Small intestine (tissue), 7 donors: ENCODE results near the gene NKIRAS1. TPM values are rescaled to one million over a fixed set of nuclear protein-coding genes. Genes with fewer than 3 reads are reported as not detected.
"Not testable (repeated sequence)": the region's sequence is repeated elsewhere in the genome, so short reads cannot be mapped to it uniquely, and the experiment has no call there.

Experiments
- DNase-seq, 2 donors: peaks; one replicate each; pipeline versions ENCODE4 v3.0.0 to v3.0.0-alpha.2; 2013
- FAIRE-seq: peaks from 2 replicates; lab custom pipeline; 2012; peaks lifted over from hg19 to GRCh38; lab: Jason Lieb, UNC
- H3K27ac ChIP-seq, 3 donors: one replicate each; pipeline ENCODE4 v1.5.1; 2013; ENCODE audit warnings: low read length in 2 of 3, mild to moderate bottlenecking in 2 of 3, control low read depth in 1 of 3, inconsistent platforms in 1 of 3, low read depth in 1 of 3, moderate library complexity in 1 of 3
- H3K27me3 ChIP-seq, 3 donors: one replicate each; pipeline ENCODE4 v1.6.1; 2013; ENCODE audit warnings: low read length in 3 of 3, inconsistent platforms in 1 of 3; ENCODE audit not compliant: control insufficient read depth in 3 of 3, insufficient read depth in 3 of 3
- H3K36me3 ChIP-seq, 3 donors: one replicate each; pipeline ENCODE4 v1.6.1; 2013; ENCODE audit warnings: low read length in 3 of 3, inconsistent platforms in 1 of 3, low read depth in 1 of 3, mild to moderate bottlenecking in 1 of 3, moderate library complexity in 1 of 3; ENCODE audit not compliant: control insufficient read depth in 3 of 3, insufficient read depth in 2 of 3
- H3K4me1 ChIP-seq, 3 donors: one replicate each; pipeline ENCODE4 v1.6.1; 2013; ENCODE audit warnings: low read length in 2 of 3, inconsistent platforms in 1 of 3, low read depth in 1 of 3, mild to moderate bottlenecking in 1 of 3, moderate library complexity in 1 of 3; ENCODE audit not compliant: control insufficient read depth in 3 of 3, insufficient read depth in 2 of 3
- H3K4me3 ChIP-seq, 3 donors: one replicate each; pipeline ENCODE4 v1.5.1; 2013; ENCODE audit warnings: low read length in 3 of 3, control low read depth in 1 of 3, inconsistent platforms in 1 of 3, low read depth in 1 of 3, mild to moderate bottlenecking in 1 of 3, moderate library complexity in 1 of 3
- H3K9me3 ChIP-seq, 2 donors: one replicate each; pipeline ENCODE4 v1.6.1; 2013; ENCODE audit warnings: low read depth in 1 of 2, low read length in 1 of 2; ENCODE audit not compliant: control insufficient read depth in 2 of 2, insufficient read depth in 1 of 2
- whole genome bisulfite sequencing, 3 donors: extraction: QIAGEN DNeasy Blood & Tissue Kit; methylation state at CpG; one replicate each; pipeline ENCODE4 v1.1.7; 2013; 5-methylcytosine and 5-hydroxymethylcytosine counted together
- polyA plus RNA-seq, 4 donors: library from polyadenylated mRNA; stranded (reverse) in 3 of 4; unstranded in 1 of 4; fragments of 200-250 nt in 3 of 4; fragments of 120-200 nt in 1 of 4; gene quantifications; one replicate each; pipeline versions ENCODE4 v1.2.1 to v1.2.3, GENCODE V29; 2013
- donor health status: healthy with polysubstance abuse.
- donor health status: control.
- donor health status: control.
- donor health status: Bipolar disorder and iron deficiency.
- donor health status: healthy.

NKIRAS1 gene
- polyA plus RNA-seq, 4 donors, result 4.0 to 6.6 (median 4.6) TPM

DNA sequence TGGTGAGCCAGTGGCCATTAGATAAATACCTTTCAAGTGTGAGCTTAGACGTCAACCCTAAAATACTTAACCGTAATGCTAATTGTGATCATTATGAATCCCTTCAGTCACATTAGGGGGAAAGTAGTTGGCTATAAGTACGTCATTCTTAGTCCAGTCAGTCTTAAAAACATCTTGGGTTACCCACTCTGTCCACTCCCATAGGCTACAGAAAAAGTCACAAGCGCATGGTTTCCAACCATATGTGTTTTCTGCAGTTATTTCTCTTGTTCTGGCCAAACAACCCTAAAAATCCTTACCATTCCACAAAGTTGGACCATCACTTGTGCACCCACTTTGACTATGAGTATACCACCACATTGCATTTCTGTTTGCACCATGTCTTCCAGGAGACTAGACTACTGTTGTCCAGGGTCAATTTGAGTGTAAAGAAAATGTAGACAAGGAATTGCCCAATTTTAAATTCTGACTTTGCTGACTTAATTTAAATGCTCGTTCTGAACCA, 3.4 kb upstream of the NKIRAS1 start:
- Histone ChIP-seq H3K4me1 (peaks cover 0 to 14% (median 2%) of the 10 kb centered on the region in 3 donors), H3K27me3 (no peaks in the 10 kb centered on the region), H3K9me3 (no peaks in the 10 kb centered on the region), H3K36me3 (peaks cover 2 to 22% (median 15%) of the 10 kb centered on the region in 3 donors), H3K4me3 (no peak overlapping the region), H3K27ac (no peak overlapping the region)
- DNase-seq (no peak), FAIRE-seq (no peak)
- 81 to 84% (median 83%) methylated on average over 5 of the region's 5 CpGs for WGBS, 3 donors

GRCh38 chr3:23919628-23920027, 2.8 kb upstream of the NKIRAS1 start:
- WGBS, 3 donors, result 70 to 75% (median 71%) methylated on average over 2 of the region's 2 CpGs
- H3K4me3 ChIP-seq, result no peak overlapping the region
- no peak for DNase-seq
- no peaks in the 10 kb centered on the region for H3K9me3 ChIP-seq
- peaks cover 2 to 22% (median 15%) of the 10 kb centered on the region in 3 donors for H3K36me3 ChIP-seq
- H3K27ac ChIP-seq, result no peak overlapping the region
- H3K27me3 ChIP-seq, result no peaks in the 10 kb centered on the region
- no peak for FAIRE-seq
- H3K4me1 ChIP-seq, result peaks cover 0 to 16% (median 5%) of the 10 kb centered on the region in 3 donors

- not testable (repeated sequence) for H3K9me3 ChIP-seq, FAIRE-seq, DNase-seq, H3K27me3 ChIP-seq
- Histone ChIP-seq H3K27ac (peak overlapping the region in 1 of 3 donors; percentile 92), H3K4me1 (peaks cover 0 to 19% (median 5%) of the 10 kb centered on the region in 3 donors), H3K4me3 (peak overlapping the region; percentile 66 to 98 (median 83)), H3K36me3 (peaks cover 2 to 22% (median 15%) of the 10 kb centered on the region in 3 donors)
- WGBS, 3 donors, result 4 to 22% (median 8%) methylated on average over 12 of the region's 12 CpGs
These were observed 1.5 kb upstream of the NKIRAS1 start for GRCh38 chr3:23918331-23918730.

GRCh38 chr3:23917679-23918303, 1.0 kb upstream of the NKIRAS1 start:
- peak overlapping the region; percentile 66 to 98 (median 83) for H3K4me3 ChIP-seq
- peak; percentile 26 to 61 for DNase-seq
- not testable (repeated sequence) for FAIRE-seq, H3K9me3 ChIP-seq, H3K27me3 ChIP-seq
- H3K4me1 ChIP-seq, result peaks cover 0 to 19% (median 5%) of the 10 kb centered on the region in 3 donors
- peaks cover 2 to 21% (median 15%) of the 10 kb centered on the region in 3 donors for H3K36me3 ChIP-seq
- H3K27ac ChIP-seq, result peak overlapping the region; percentile 92 to 98 (median 92)
- 0% methylated on average over 19 to 21 of the region's 21 CpGs for WGBS, 3 donors

GRCh38 chr3:23916152-23916885, 471 bp downstream of the NKIRAS1 start:
- FAIRE-seq, result no peak
- H3K9me3 ChIP-seq, result no peaks in the 10 kb centered on the region
- peaks cover 2 to 15% (median 10%) of the 10 kb centered on the region in 3 donors for H3K36me3 ChIP-seq
- no peaks in the 10 kb centered on the region for H3K27me3 ChIP-seq
- no peak for DNase-seq
- peaks cover 0 to 19% (median 5%) of the 10 kb centered on the region in 3 donors for H3K4me1 ChIP-seq
- WGBS, 3 donors, result 2 to 4% (median 2%) methylated on average over 44 to 48 of the region's 48 CpGs
- peak overlapping the region; percentile 83 to 98 (median 92) for H3K27ac ChIP-seq
- H3K4me3 ChIP-seq, result peak overlapping the region; percentile 65 to 98 (median 66)

DNA sequence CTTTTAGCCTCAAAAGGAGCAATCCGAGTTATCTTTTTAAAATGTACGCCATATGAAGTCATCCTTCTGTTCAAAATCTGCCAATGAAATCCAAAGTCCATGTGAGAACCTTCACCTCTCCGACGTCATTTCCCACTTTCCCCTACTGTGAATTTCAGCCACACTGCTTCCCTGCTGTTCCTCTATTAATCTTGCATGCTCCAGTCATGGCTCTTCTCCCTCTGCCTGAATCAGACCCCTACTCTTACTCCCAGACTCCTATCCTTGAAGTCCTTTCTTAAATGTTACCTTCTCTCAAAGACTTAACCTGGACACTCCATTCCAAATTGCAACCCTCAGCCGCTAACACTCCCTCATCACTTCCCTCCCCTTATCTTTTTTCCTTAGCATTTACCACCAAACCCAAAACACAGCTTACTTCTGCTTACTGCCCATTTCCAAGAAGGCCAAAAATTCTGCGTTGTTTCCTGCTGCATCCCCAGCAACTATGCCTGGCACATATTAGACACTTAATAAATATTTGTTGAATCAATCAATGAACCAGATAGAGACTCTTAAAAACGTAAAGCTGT, 1.2 kb downstream of the NKIRAS1 start:
- peak overlapping the region in 1 of 3 donors; percentile 98 for H3K4me3 ChIP-seq
- no peaks in the 10 kb centered on the region for H3K9me3 ChIP-seq
- peak; percentile 62 to 65 for DNase-seq
- no peak overlapping the region for H3K27ac ChIP-seq
- H3K4me1 ChIP-seq, result peaks cover 0 to 19% (median 5%) of the 10 kb centered on the region in 3 donors
- peaks cover 2 to 15% (median 7%) of the 10 kb centered on the region in 3 donors for H3K36me3 ChIP-seq
- WGBS, 3 donors, result 29 to 51% (median 42%) methylated on average over 7 of the region's 7 CpGs
- no peak for FAIRE-seq
- no peaks in the 10 kb centered on the region for H3K27me3 ChIP-seq

GRCh38 chr3:23913873-23914743, 2.7 kb downstream of the NKIRAS1 start:
- Histone ChIP-seq H3K4me3 (no peak overlapping the region), H3K27me3 (no peaks in the 10 kb centered on the region), H3K36me3 (peaks cover 0 to 14% (median 6%) of the 10 kb centered on the region in 3 donors), H3K27ac (no peak overlapping the region), H3K9me3 (no peaks in the 10 kb centered on the region), H3K4me1 (peaks cover 0 to 19% (median 5%) of the 10 kb centered on the region in 3 donors)
- 45 to 67% (median 58%) methylated on average over 3 of the region's 3 CpGs for WGBS, 3 donors
- FAIRE-seq, result no peak
- DNase-seq, result peak in 1 of 2 donors; percentile 11
